Lower leg skin (tissue), 4 donors: ENCODE results near the gene ICOSLG. TPM values are rescaled to one million over a fixed set of nuclear protein-coding genes. Genes with fewer than 3 reads are reported as not detected.
"Not testable (repeated sequence)": the region's sequence is repeated elsewhere in the genome, so short reads cannot be mapped to it uniquely, and the experiment has no call there.

Experiments used
- DNase-seq, 2 donors: peaks; one replicate each; pipeline ENCODE4 v3.0.0-alpha.2; 2019; ENCODE audit warnings: low spot score in 2 of 2
- H3K4me3 ChIP-seq: fragments of 200-600 bp; sonication (generic); 2 replicates; pipeline ENCODE4 v1.5.1; 2017; ENCODE audit warnings: mild to moderate bottlenecking, low read depth; ENCODE audit not compliant: poor library complexity, severe bottlenecking
- POLR2A ChIP-seq, 2 donors: fragments of 450-650 bp; IDR thresholded peaks; one replicate each; pipeline ENCODE4 v1.6.1; 2016 to 2017; ENCODE audit warnings: antibody characterized with exemption in 2 of 2, mild to moderate bottlenecking in 1 of 2, moderate library complexity in 1 of 2
- whole genome bisulfite sequencing, 2 donors: methylation state at CpG; one replicate each; pipeline ENCODE4 v1.1.5; 2018; 5-methylcytosine and 5-hydroxymethylcytosine counted together
- intact Hi-C: fragments of 100-400 bp; cut with DNase I; formaldehyde crosslinking; loops from one replicate; pipeline ENCODE4 v1.15.0; 2023; ENCODE audit warnings: low total_unique reads
- total RNA-seq, 4 donors: library from RNA; depleted of rRNA; stranded (reverse); fragments of >200 nt; gene quantifications; one replicate each; pipeline ENCODE4 v1.1.0, GENCODE V29; 2016
- TF ChIP-seq, protein P1 (sequence below), 3 donors: fragments of 450-650 bp; IDR thresholded peaks; one replicate each; pipeline ENCODE4 v1.5.1; 2016; ENCODE audit warnings: antibody characterized with exemption in 3 of 3, mild to moderate bottlenecking in 3 of 3, moderate library complexity in 2 of 3

ICOSLG gene
- total RNA-seq, 4 donors from 2014 or later: 4.2 to 11.9 (median 7.8) TPM

GRCh38 chr21:44285138-44285992 lies 44.6 kb upstream of the ICOSLG start, which contains the start of gene AIRE:
TSS of gene AIRE (plus strand) at chr21:44285876. CDS start at chr21:44286007, 131 bp downstream.
- no peak within 1 kb of the TSS for H3K4me3 ChIP-seq
- intact Hi-C loops: no loop called here
- no peak for DNase-seq
- WGBS, 2 donors: 37 to 45% methylated on average over 15 to 34 of the region's 56 CpGs
- TF ChIP-seq, protein P1, sequence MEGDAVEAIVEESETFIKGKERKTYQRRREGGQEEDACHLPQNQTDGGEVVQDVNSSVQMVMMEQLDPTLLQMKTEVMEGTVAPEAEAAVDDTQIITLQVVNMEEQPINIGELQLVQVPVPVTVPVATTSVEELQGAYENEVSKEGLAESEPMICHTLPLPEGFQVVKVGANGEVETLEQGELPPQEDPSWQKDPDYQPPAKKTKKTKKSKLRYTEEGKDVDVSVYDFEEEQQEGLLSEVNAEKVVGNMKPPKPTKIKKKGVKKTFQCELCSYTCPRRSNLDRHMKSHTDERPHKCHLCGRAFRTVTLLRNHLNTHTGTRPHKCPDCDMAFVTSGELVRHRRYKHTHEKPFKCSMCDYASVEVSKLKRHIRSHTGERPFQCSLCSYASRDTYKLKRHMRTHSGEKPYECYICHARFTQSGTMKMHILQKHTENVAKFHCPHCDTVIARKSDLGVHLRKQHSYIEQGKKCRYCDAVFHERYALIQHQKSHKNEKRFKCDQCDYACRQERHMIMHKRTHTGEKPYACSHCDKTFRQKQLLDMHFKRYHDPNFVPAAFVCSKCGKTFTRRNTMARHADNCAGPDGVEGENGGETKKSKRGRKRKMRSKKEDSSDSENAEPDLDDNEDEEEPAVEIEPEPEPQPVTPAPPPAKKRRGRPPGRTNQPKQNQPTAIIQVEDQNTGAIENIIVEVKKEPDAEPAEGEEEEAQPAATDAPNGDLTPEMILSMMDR (IDR thresholded peaks at IDR 0.05): no peak
- TF ChIP-seq POLR2A (IDR thresholded peaks at IDR 0.05): no peak

GRCh38 chr21:44283948-44284347 lies 43.2 kb upstream of the ICOSLG start:
- intact Hi-C loops: no loop called here
- H3K4me3 ChIP-seq: no peak overlapping the region
- 79 to 87% methylated on average over 10 to 11 of the region's 11 CpGs for WGBS, 2 donors
- DNase-seq: no peak
- TF ChIP-seq, protein P1 (IDR thresholded peaks at IDR 0.05): no peak
- no peak for TF ChIP-seq POLR2A (IDR thresholded peaks at IDR 0.05)

DNA sequence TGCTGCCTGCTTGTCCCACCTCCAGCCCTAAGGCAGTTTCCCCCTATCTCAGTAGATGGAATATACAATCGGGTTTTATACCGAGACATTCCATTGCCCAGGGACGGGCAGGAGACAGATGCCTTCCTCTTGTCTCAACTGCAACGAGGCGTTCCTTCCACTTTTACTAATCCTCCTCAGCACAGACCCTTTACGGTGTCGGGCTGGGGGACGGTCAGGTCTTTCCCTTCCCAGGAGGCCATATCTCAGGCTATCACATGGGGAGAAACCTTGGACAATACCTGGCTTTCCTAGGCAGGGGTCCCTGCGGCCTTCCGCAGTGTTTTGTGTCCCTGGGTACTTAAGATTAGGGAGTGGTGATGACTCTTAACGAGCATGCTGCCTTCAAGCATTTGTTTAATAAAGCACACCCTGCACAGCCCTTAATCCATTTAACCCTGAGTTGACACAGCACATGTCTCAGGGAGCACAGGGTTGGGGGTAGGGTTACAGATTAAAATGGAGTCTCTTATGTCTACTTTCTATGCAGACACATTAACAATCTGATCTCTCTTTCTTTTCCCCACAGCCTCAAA lies 42.6 kb upstream of the ICOSLG start:
- DNase-seq, H3K4me3 ChIP-seq, intact Hi-C loops: not testable (repeated sequence)
- 64 to 73% methylated on average over 11 of the region's 11 CpGs for WGBS, 2 donors

GRCh38 chr21:44282370-44282769 lies 41.6 kb upstream of the ICOSLG start:
- no peak for DNase-seq
- intact Hi-C loops: no loop called here
- no peak overlapping the region for H3K4me3 ChIP-seq
- WGBS, 2 donors: 89 to 95% methylated on average over 9 of the region's 9 CpGs
- TF ChIP-seq, protein P1 (IDR thresholded peaks at IDR 0.05): no peak
- no peak for TF ChIP-seq POLR2A (IDR thresholded peaks at IDR 0.05)

GRCh38 chr21:44281801-44282200 lies 41.1 kb upstream of the ICOSLG start:
- intact Hi-C loops: no loop called here
- WGBS, 2 donors: 95 to 96% methylated on average over 9 of the region's 9 CpGs
- no peak overlapping the region for H3K4me3 ChIP-seq
- TF ChIP-seq, protein P1 (IDR thresholded peaks at IDR 0.05): no peak
- no peak for TF ChIP-seq POLR2A (IDR thresholded peaks at IDR 0.05)
- DNase-seq: no peak
